Lower leg skin (tissue), 4 donors: ENCODE data around the gene LRRC26. TPM values are rescaled to one million over a fixed set of nuclear protein-coding genes. Genes with fewer than 3 reads are reported as not detected.

Experiments used
- DNase-seq, 2 donors: peaks; one replicate each; pipeline ENCODE4 v3.0.0-alpha.2; 2019; ENCODE audit warnings: low spot score in 2 of 2
- H3K4me3 ChIP-seq: fragments of 200-600 bp; sonication (generic); 2 replicates; pipeline ENCODE4 v1.5.1; 2017; ENCODE audit warnings: mild to moderate bottlenecking, low read depth; ENCODE audit not compliant: poor library complexity, severe bottlenecking
- CTCF ChIP-seq, 3 donors: fragments of 450-650 bp; IDR thresholded peaks; one replicate each; pipeline ENCODE4 v1.5.1; 2016; ENCODE audit warnings: antibody characterized with exemption in 3 of 3, mild to moderate bottlenecking in 3 of 3, moderate library complexity in 2 of 3
- POLR2A ChIP-seq, 2 donors: fragments of 450-650 bp; IDR thresholded peaks; one replicate each; pipeline ENCODE4 v1.6.1; 2016 to 2017; ENCODE audit warnings: antibody characterized with exemption in 2 of 2, mild to moderate bottlenecking in 1 of 2, moderate library complexity in 1 of 2
- WGBS, 2 donors: methylation state at CpG; one replicate each; pipeline ENCODE4 v1.1.5; 2018; 5-methylcytosine and 5-hydroxymethylcytosine counted together
- intact Hi-C: fragments of 100-400 bp; cut with DNase I; formaldehyde crosslinking; loops from one replicate; pipeline ENCODE4 v1.15.0; 2023; ENCODE audit warnings: low total_unique reads
- total RNA-seq, 4 donors: library from RNA; depleted of rRNA; stranded (reverse); fragments of >200 nt; gene quantifications; one replicate each; pipeline ENCODE4 v1.1.0, GENCODE V29; 2016

Gene LRRC26
- total RNA-seq, 4 donors from 2014 or later = 4.1 to 29.0 (median 21.3) TPM

- intact Hi-C loops = no loop called here
- DNase-seq = no peak
- WGBS, 2 donors = 65 to 66% methylated on average over 30 to 32 of the region's 34 CpGs
- no peak overlapping the region for H3K4me3 ChIP-seq
- TF ChIP-seq POLR2A (IDR thresholded peaks at IDR 0.05) = no peak
- no peak for TF ChIP-seq CTCF (IDR thresholded peaks at IDR 0.05)
Measured at GRCh38 chr9:137164370-137165249, 5.2 kb downstream of the LRRC26 start.

- no peak for TF ChIP-seq CTCF (IDR thresholded peaks at IDR 0.05)
- no peak for TF ChIP-seq POLR2A (IDR thresholded peaks at IDR 0.05)
- intact Hi-C loops = no loop called here
- no peak for DNase-seq
- 88 to 89% methylated on average over 13 of the region's 22 CpGs for WGBS, 2 donors
- H3K4me3 ChIP-seq = no peak overlapping the region
Measured at GRCh38 chr9:137163805-137164204, 6.0 kb downstream of the LRRC26 start.

GRCh38 chr9:137163365-137163715 lies 6.5 kb downstream of the LRRC26 start:
- intact Hi-C loops = no loop called here
- H3K4me3 ChIP-seq = no peak overlapping the region
- no peak for TF ChIP-seq CTCF (IDR thresholded peaks at IDR 0.05)
- no peak for TF ChIP-seq POLR2A (IDR thresholded peaks at IDR 0.05)
- no peak for DNase-seq
- WGBS, 2 donors = 27 to 31% methylated on average over 22 to 26 of the region's 26 CpGs

- intact Hi-C loops = no loop called here
Measured at GRCh38 chr9:137162505-137163364, 7.1 kb downstream of the LRRC26 start.

More at GRCh38 chr9:137162505-137163364, 7.1 kb downstream of the LRRC26 start:
- no peak for DNase-seq
- H3K4me3 ChIP-seq = no peak overlapping the region
- TF ChIP-seq CTCF (IDR thresholded peaks at IDR 0.05) (no peak), POLR2A (IDR thresholded peaks at IDR 0.05) (no peak)
- WGBS, 2 donors = 6 to 11% methylated on average over 12 to 66 of the region's 74 CpGs
